ENCODE measurements around the gene AOPEP. TPM values are rescaled to one million over a fixed set of nuclear protein-coding genes. Genes with fewer than 3 reads are reported as not detected.
"Not testable (repeated sequence)": the region's sequence is repeated elsewhere in the genome, so short reads cannot be mapped to it uniquely, and the experiment has no call there.

Gene AOPEP
- polyA plus RNA-seq, 1 donor, result 44.3 TPM

DNA sequence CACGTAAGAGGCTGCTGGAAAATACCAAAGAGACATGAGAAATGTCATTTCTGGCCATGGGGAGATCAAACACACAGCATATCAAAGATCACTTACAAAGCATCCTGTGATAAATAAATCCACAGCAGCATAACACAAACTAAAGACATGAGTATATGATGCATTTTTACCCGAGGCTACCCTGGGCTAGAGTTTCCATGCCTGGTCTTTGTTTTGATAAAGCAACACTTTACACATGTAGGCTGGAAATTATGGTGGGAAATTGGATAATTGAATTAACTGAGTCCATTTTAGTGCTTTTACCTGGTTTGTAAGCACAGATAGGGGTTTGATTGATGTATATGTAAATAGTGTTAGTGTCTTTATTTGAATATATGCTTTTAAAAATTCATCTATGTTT lies 288.4 kb downstream of the AOPEP start:
- WGBS (ENCODE audit: insufficient coverage, low lambda C conversion rate), result no CpG with 5 or more reads among the region's 2 CpGs
- DNase-seq, result no peak
- Histone ChIP-seq H3K36me3 (ENCODE audit: control insufficient read depth, insufficient read depth, low read length) (peaks cover 51% of the 10 kb centered on the region), H3K27ac (ENCODE audit: low read length) (no peak overlapping the region), H3K4me3 (ENCODE audit: low read length) (no peak overlapping the region), H3K27me3 (ENCODE audit: control insufficient read depth, insufficient read depth, low read length) (no peaks in the 10 kb centered on the region), H3K9me3 (ENCODE audit: control insufficient read depth, low read depth, low read length) (no peaks in the 10 kb centered on the region), H3K4me1 (ENCODE audit: control insufficient read depth, insufficient read depth, low read length) (no peaks in the 10 kb centered on the region)

DNA sequence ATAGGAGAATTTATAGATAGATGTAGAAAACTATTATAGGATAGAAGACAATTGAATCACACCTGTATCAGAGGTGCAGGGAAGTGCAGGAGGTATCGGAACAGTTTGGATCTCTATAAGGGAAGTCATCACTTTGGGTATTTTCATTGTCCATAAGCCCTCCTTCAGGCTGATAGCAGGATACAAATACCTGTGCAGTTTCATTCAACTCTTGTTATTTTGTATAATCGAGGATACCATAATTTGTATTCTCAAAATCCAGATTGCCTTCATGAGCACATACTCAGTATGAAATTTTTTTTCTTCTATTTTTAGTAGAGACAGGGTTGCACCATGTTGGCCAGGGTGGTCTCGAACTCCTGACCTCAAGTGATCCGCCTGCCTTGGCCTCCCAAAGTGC lies 289.1 kb downstream of the AOPEP start:
- H3K4me3 ChIP-seq (ENCODE audit: low read length), result no peak overlapping the region
- 100% methylated on average over 1 of the region's 4 CpGs for WGBS (ENCODE audit: insufficient coverage, low lambda C conversion rate)
- no peak overlapping the region for H3K27ac ChIP-seq (ENCODE audit: low read length)
- no peaks in the 10 kb centered on the region for H3K9me3 ChIP-seq (ENCODE audit: control insufficient read depth, low read depth, low read length)
- no peaks in the 10 kb centered on the region for H3K27me3 ChIP-seq (ENCODE audit: control insufficient read depth, insufficient read depth, low read length)
- no peak for DNase-seq
- no peaks in the 10 kb centered on the region for H3K4me1 ChIP-seq (ENCODE audit: control insufficient read depth, insufficient read depth, low read length)
- peaks cover 53% of the 10 kb centered on the region for H3K36me3 ChIP-seq (ENCODE audit: control insufficient read depth, insufficient read depth, low read length)

DNA sequence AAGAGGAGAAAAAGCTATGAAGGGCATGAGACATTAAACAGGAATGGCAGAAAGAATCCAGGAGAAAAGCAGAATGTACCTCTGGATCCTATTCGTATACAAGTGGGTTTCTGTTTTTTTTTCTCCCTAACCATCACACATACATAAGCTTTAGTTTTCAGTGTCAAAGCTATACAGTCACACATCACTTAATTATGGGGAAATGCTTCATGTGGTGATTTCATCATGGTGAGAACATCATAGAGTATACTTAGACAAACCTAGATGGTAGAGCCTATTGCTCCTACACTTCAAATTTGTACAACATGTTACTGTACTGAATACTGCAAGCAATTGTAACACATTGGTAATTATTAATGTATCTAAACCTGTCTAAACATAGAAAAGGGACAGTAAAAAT lies 290.6 kb downstream of the AOPEP start:
- H3K4me3 ChIP-seq (ENCODE audit: low read length), result no peak overlapping the region
- H3K4me1 ChIP-seq (ENCODE audit: control insufficient read depth, insufficient read depth, low read length), result no peaks in the 10 kb centered on the region
- no peak overlapping the region for H3K27ac ChIP-seq (ENCODE audit: low read length)
- H3K27me3 ChIP-seq (ENCODE audit: control insufficient read depth, insufficient read depth, low read length), result no peaks in the 10 kb centered on the region
- WGBS (ENCODE audit: insufficient coverage, low lambda C conversion rate), result 75% methylated on average over 1 of the region's 1 CpG
- no peak for DNase-seq
- no peaks in the 10 kb centered on the region for H3K9me3 ChIP-seq (ENCODE audit: control insufficient read depth, low read depth, low read length)
- H3K36me3 ChIP-seq (ENCODE audit: control insufficient read depth, insufficient read depth, low read length), result peaks cover 58% of the 10 kb centered on the region

DNA sequence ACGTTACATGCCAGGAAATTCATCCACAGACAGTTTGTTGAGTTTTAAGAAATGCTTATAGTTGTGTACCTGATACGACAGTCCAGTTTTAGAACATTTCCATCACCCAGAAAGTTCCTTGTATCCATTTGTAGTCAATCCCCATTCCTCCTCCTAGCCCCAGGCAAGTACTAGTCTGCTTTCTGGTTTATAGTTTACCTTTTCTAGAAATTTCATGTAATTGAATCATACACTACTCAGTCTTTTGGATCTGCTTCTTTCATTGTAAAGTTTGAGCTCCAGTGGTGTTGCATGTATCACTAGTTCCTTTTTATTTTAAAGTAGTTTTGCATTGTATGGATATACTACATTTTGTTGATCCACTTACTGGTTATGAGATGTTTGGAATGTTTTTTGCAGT lies 291.2 kb downstream of the AOPEP start:
- Histone ChIP-seq H3K27ac (ENCODE audit: low read length) (no peak overlapping the region), H3K4me3 (ENCODE audit: low read length) (no peak overlapping the region), H3K27me3 (ENCODE audit: control insufficient read depth, insufficient read depth, low read length) (no peaks in the 10 kb centered on the region), H3K4me1 (ENCODE audit: control insufficient read depth, insufficient read depth, low read length) (no peaks in the 10 kb centered on the region), H3K9me3 (ENCODE audit: control insufficient read depth, low read depth, low read length) (no peaks in the 10 kb centered on the region), H3K36me3 (ENCODE audit: control insufficient read depth, insufficient read depth, low read length) (peaks cover 53% of the 10 kb centered on the region)
- DNase-seq, result no peak
- 90% methylated on average over 2 of the region's 2 CpGs for WGBS (ENCODE audit: insufficient coverage, low lambda C conversion rate)

DNA sequence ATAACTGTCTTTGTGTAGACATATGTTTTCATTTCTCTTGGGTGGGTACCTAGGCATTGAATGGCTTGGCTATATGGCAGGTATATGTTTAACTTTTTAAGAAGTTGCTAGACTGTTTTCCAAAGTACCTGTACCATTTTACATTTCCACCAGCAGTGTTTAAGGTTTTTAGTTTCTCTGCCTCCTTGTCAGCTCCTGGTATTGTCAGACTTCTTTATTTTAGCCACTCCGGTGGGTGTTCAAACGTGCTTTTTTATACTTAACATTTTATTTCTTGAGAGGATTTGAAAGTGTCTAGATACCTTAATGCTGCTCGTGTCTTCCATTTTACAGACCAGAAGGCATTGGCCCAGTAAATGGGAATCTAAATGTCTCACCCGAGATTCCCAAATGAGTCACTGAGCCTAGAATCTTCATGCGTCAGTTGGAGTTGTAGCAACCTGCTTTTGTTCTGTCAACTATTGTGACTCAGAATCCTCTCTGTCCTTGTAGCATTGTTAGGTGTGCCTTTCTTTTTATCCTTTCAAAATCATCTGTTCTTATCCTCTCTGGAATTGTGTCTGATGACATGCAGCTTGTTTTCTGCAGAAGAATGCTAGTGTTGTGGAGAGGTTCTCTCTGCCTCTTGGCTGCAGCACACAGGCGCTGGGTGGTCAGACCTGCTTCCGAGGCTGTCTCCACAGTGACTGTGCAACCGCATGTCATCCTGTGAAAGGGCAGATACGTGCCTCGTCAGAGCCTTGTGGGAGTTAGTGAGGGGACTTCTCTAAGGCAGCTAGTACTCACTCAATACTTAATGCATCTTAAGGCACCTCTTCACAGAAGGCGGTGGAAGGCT lies 291.8 kb downstream of the AOPEP start:
- Histone ChIP-seq H3K4me1 (ENCODE audit: control insufficient read depth, insufficient read depth, low read length) (peaks cover 3% of the 10 kb centered on the region), H3K4me3 (ENCODE audit: low read length) (no peak overlapping the region), H3K27ac (ENCODE audit: low read length) (peak overlapping the region; percentile 10), H3K27me3 (ENCODE audit: control insufficient read depth, insufficient read depth, low read length) (no peaks in the 10 kb centered on the region), H3K9me3 (ENCODE audit: control insufficient read depth, low read depth, low read length) (no peaks in the 10 kb centered on the region), H3K36me3 (ENCODE audit: control insufficient read depth, insufficient read depth, low read length) (peaks cover 58% of the 10 kb centered on the region)
- DNase-seq, result no peak
- WGBS (ENCODE audit: insufficient coverage, low lambda C conversion rate), result 100% methylated on average over 2 of the region's 11 CpGs

DNA sequence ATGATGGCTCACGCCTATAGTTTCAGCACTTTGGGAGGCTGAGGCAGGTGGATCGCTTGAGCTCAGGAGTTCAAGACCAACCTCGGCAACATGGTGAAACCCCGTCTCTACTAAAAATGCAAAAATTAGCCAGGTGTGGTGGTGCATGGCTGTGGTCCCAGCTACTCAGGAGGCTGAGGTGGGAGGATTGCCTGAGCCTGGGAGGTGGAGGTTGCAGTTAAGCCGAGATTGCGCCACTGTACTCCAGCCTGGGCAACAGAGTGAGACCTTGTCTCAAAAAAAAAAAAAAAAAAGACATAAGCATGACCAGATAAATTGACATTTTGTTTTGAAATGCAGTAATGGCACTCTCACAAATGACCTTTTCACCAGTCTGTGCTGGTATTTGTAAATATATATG lies 294.1 kb downstream of the AOPEP start:
- H3K36me3 ChIP-seq (ENCODE audit: control insufficient read depth, insufficient read depth, low read length), result peaks cover 58% of the 10 kb centered on the region
- peaks cover 21% of the 10 kb centered on the region for H3K4me1 ChIP-seq (ENCODE audit: control insufficient read depth, insufficient read depth, low read length)
- H3K27me3 ChIP-seq (ENCODE audit: control insufficient read depth, insufficient read depth, low read length); H3K9me3 ChIP-seq (ENCODE audit: control insufficient read depth, low read depth, low read length); H3K4me3 ChIP-seq (ENCODE audit: low read length); H3K27ac ChIP-seq (ENCODE audit: low read length); DNase-seq: not testable (repeated sequence)
- WGBS (ENCODE audit: insufficient coverage, low lambda C conversion rate), result no CpG with 5 or more reads among the region's 6 CpGs

DNA sequence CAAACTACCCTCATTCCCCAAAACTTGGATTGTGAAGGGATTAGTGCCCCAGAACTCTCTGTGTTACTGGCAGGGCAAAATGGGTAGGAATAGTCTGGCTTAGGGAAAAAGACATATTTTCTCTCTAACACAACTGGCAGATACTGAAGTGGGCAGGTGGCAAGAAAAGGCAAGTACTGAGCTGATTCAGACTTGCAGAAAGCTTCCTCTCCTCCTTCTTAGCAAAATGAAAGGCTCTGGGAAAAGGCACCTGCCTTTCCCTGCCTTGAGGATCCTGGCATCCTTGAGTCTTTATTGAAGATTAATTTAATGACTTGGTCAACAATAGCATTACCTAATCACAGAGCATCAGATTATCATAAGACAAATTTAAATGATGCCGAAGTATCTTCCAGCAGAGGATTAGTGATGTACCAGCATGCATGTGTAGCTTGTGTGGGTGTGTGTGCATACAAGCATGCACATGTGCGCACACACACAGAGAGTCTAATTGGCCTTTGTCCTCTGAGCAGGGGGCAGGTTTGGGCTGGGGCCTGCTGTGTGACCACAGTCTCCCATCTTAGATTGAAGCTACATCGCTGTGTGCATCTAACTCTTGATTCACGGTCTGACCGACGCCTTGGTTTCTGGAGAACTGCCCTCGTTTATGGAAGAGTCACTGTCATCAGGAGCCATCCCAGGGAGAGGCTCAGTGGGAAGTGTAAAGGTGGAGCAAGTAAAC lies 294.8 kb downstream of the AOPEP start:
- Histone ChIP-seq H3K27ac (ENCODE audit: low read length) (no peak overlapping the region), H3K9me3 (ENCODE audit: control insufficient read depth, low read depth, low read length) (no peaks in the 10 kb centered on the region), H3K27me3 (ENCODE audit: control insufficient read depth, insufficient read depth, low read length) (no peaks in the 10 kb centered on the region), H3K4me3 (ENCODE audit: low read length) (no peak overlapping the region), H3K4me1 (ENCODE audit: control insufficient read depth, insufficient read depth, low read length) (peaks cover 27% of the 10 kb centered on the region), H3K36me3 (ENCODE audit: control insufficient read depth, insufficient read depth, low read length) (peaks cover 52% of the 10 kb centered on the region)
- DNase-seq, result no peak
- WGBS (ENCODE audit: insufficient coverage, low lambda C conversion rate), result 50% methylated on average over 1 of the region's 7 CpGs

DNA sequence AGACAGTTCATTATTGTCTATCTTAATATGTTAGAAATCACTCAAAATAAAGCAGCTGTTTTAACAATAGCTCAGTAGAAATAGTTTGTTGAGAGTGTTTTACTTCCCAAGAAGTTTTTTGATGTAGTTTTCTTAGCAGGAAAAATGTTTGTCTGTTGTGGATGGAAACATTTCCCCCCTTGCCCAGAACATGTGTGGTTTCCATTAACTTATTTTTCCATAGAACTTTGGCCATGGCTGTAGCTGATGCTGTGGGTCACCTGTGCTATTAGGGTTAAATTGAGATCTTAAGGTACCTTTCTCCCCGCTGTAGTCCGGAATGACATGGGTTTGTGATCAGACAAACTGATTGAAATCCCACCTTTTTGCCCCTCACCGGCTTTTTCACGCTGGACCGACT lies 296.2 kb downstream of the AOPEP start:
- no CpG with 5 or more reads among the region's 5 CpGs for WGBS (ENCODE audit: insufficient coverage, low lambda C conversion rate)
- DNase-seq, result no peak
- no peak overlapping the region for H3K4me3 ChIP-seq (ENCODE audit: low read length)
- H3K9me3 ChIP-seq (ENCODE audit: control insufficient read depth, low read depth, low read length), result no peaks in the 10 kb centered on the region
- peaks cover 41% of the 10 kb centered on the region for H3K36me3 ChIP-seq (ENCODE audit: control insufficient read depth, insufficient read depth, low read length)
- H3K27me3 ChIP-seq (ENCODE audit: control insufficient read depth, insufficient read depth, low read length), result no peaks in the 10 kb centered on the region
- H3K27ac ChIP-seq (ENCODE audit: low read length), result no peak overlapping the region
- H3K4me1 ChIP-seq (ENCODE audit: control insufficient read depth, insufficient read depth, low read length), result peaks cover 28% of the 10 kb centered on the region

DNA sequence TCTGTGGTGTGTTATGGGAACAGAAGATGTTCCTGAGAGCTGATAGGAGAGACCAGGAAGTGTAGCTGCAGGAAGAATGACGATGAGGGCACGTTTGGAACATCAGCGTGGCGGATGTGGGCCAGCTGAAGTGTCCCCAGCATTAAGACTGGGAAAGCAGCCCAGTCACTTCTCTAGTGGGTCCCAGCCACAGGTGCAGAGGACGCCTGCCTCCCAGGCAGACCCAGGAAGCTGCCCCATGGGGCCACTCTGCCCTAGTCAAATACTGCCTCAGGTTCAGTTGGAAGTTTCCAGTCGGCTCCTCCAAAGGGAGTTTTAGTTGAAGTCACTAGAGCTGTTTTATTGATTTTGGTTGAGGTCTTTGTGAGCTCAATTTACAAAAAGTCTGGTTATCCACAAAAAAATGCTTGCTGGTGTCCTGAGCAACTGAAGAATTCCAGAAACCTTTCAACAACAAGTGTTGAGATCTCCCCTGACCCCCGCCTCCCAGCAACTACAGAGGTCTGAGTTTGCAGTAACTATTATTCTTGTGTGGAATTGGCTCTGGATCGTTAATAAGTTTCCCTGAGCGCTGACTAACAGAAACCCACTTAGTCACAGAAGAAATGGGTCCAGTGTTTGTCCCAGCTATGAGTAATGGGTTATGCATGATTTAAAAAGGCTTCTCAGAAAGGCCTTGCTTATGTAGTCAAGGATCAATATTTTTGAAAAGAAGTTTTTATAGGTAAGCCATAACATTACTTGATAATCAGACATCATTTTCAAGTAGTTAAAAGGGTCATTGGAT lies 296.9 kb downstream of the AOPEP start:
- peaks cover 32% of the 10 kb centered on the region for H3K4me1 ChIP-seq (ENCODE audit: control insufficient read depth, insufficient read depth, low read length)
- H3K27me3 ChIP-seq (ENCODE audit: control insufficient read depth, insufficient read depth, low read length), result no peaks in the 10 kb centered on the region
- no peak overlapping the region for H3K4me3 ChIP-seq (ENCODE audit: low read length)
- H3K36me3 ChIP-seq (ENCODE audit: control insufficient read depth, insufficient read depth, low read length), result peaks cover 47% of the 10 kb centered on the region
- WGBS (ENCODE audit: insufficient coverage, low lambda C conversion rate), result no CpG with 5 or more reads among the region's 9 CpGs
- H3K9me3 ChIP-seq (ENCODE audit: control insufficient read depth, low read depth, low read length), result no peaks in the 10 kb centered on the region
- H3K27ac ChIP-seq (ENCODE audit: low read length), result no peak overlapping the region
- no peak for DNase-seq

DNA sequence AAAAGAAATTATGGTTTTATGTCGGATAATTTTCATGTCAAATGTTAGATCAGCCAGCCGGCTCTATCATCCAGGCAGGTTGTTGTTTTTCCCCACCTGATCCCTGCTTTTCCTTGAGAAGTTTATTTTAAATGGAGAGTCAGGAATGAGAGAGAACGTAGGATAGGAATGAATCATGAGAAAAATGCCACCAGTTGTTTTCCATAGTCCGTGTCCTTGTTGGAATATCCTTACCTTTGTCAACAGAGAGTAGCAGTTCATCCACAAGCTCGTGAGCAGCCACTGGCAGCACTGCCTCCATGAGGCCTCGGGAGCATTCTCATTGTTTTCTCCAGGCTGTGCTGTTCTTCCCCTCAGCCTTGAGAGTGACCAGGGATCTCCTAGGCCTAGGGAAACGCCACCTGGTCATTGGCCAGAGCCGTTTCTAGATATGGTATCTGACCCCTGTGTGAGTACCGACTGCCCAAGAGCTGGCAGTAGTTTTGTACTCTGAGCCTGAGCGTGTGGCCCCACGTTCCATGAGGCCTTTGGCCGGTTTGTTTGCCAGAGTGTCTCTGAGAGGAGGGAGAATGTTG lies 297.7 kb downstream of the AOPEP start:
- peak overlapping the region; percentile 56 for H3K27ac ChIP-seq (ENCODE audit: low read length)
- no peak overlapping the region for H3K4me3 ChIP-seq (ENCODE audit: low read length)
- H3K4me1 ChIP-seq (ENCODE audit: control insufficient read depth, insufficient read depth, low read length), result peaks cover 38% of the 10 kb centered on the region
- WGBS (ENCODE audit: insufficient coverage, low lambda C conversion rate), result 80% methylated on average over 1 of the region's 12 CpGs
- H3K9me3 ChIP-seq (ENCODE audit: control insufficient read depth, low read depth, low read length), result no peaks in the 10 kb centered on the region
- peaks cover 42% of the 10 kb centered on the region for H3K36me3 ChIP-seq (ENCODE audit: control insufficient read depth, insufficient read depth, low read length)
- no peak for DNase-seq
- no peaks in the 10 kb centered on the region for H3K27me3 ChIP-seq (ENCODE audit: control insufficient read depth, insufficient read depth, low read length)

All from large intestine (tissue), 3 donors.